Fibroblast of lung (primary cell): ENCODE results near the gene RCL1. TPM values are rescaled to one million over a fixed set of nuclear protein-coding genes. Genes with fewer than 3 reads are reported as not detected.

ENCODE experiments used
- DNase-seq, 2 donors: peaks; one replicate each; pipeline versions ENCODE4 v3.0.0 to v3.0.0-alpha.2; 2010; ENCODE audit warnings: low read depth in 2 of 2
- H2AFZ ChIP-seq: 2 replicates; pipeline ENCODE4 v1.5.1; 2012; ENCODE audit warnings: low read length, control low read depth, inconsistent platforms
- H3K27ac ChIP-seq: 2 replicates; pipeline ENCODE4 v1.5.1; 2011; ENCODE audit warnings: low read length, control low read depth; ENCODE audit not compliant: insufficient read depth
- H3K27me3 ChIP-seq: 2 replicates; pipeline ENCODE4 v1.5.1; 2011; ENCODE audit warnings: mild to moderate bottlenecking, low read length; ENCODE audit not compliant: control insufficient read depth, insufficient read depth
- H3K36me3 ChIP-seq: 2 replicates; pipeline ENCODE4 v1.5.1; 2011; ENCODE audit warnings: low read length; ENCODE audit not compliant: control insufficient read depth, insufficient read depth
- H3K4me1 ChIP-seq: 2 replicates; pipeline ENCODE4 v1.5.1; 2011; ENCODE audit warnings: low read length; ENCODE audit not compliant: control insufficient read depth, insufficient read depth; ENCODE audit errors: extremely low read depth
- H3K4me2 ChIP-seq: 2 replicates; pipeline ENCODE4 v1.5.1; 2011; ENCODE audit warnings: low read length, control low read depth; ENCODE audit not compliant: insufficient read depth; ENCODE audit errors: extremely low read depth
- H3K4me3 ChIP-seq, 4 experiments: fragments of 200-600 bp in 1 of 4; sonication (generic) in 1 of 4; replicated peaks in 1 of 4; 2 replicates each; pipeline ENCODE4 v1.5.1; 2011 to 2016; ENCODE audit warnings: low read length in 4 of 4, low read depth in 3 of 4, mild to moderate bottlenecking in 3 of 4, control low read depth in 2 of 4, inconsistent platforms in 1 of 4, mixed read lengths in 1 of 4; ENCODE audit not compliant: insufficient read depth in 1 of 4; ENCODE audit errors: control extremely low read depth in 1 of 4
- H3K79me2 ChIP-seq: 2 replicates; pipeline ENCODE4 v1.5.1; 2012; ENCODE audit warnings: mild to moderate bottlenecking, low read length, inconsistent platforms; ENCODE audit not compliant: control insufficient read depth, insufficient read depth
- H3K9ac ChIP-seq: 2 replicates; pipeline ENCODE4 v1.5.1; 2011; ENCODE audit warnings: mild to moderate bottlenecking, low read length, control low read depth; ENCODE audit not compliant: insufficient read depth
- H3K9me3 ChIP-seq: 2 replicates; pipeline ENCODE4 v1.5.1; 2012; ENCODE audit warnings: low read depth, low read length; ENCODE audit not compliant: control insufficient read depth, insufficient read depth
- H4K20me1 ChIP-seq: 2 replicates; pipeline ENCODE4 v1.5.1; 2011; ENCODE audit warnings: low read length; ENCODE audit not compliant: control insufficient read depth, insufficient read depth; ENCODE audit errors: extremely low read depth
- CTCF ChIP-seq, 2 donors: IDR thresholded peaks in 1 of 2; conservative IDR thresholded peaks in 1 of 2; 1 replicate in 1 of 2; 2 replicates in 1 of 2; pipeline ENCODE4 v1.5.1; 2011 to 2012; ENCODE audit warnings: low read length in 2 of 2, control low read depth in 1 of 2, inconsistent platforms in 1 of 2, low read depth in 1 of 2, mild to moderate bottlenecking in 1 of 2
- EZH2 ChIP-seq: IDR thresholded peaks from 2 replicates; pipeline ENCODE4 v1.5.1; 2012; ENCODE audit warnings: low read length, control low read depth, mild to moderate bottlenecking; ENCODE audit errors: missing control alignments
- polyA plus RNA-seq, 2 donors: library from polyadenylated mRNA; depleted of rRNA in 1 of 2; stranded (reverse) in 1 of 2; unstranded in 1 of 2; fragments of >200 nt; gene quantifications; 2 replicates each; pipeline ENCODE4 v1.2.1, GENCODE V29; 2011 to 2012; ENCODE audit warnings: missing spikeins in 1 of 2
- total RNA-seq: library from RNA; depleted of rRNA; stranded (reverse); fragments of >200 nt; gene quantifications from 2 replicates; pipeline ENCODE4 v1.2.1, GENCODE V29; 2014

The RCL1 gene
- total and polyA plus RNA-seq, 2 donors (not counting 1 experiment from before 2014, with no cell fraction given): 5.0 to 14.5 TPM

GRCh38 chr9:4801156-4801555, 8.4 kb downstream of the RCL1 start:
- Histone ChIP-seq H3K4me1 (no peaks in the 10 kb centered on the region), H3K27ac (no peak overlapping the region), H3K79me2 (peaks cover 9% of the 10 kb centered on the region), H4K20me1 (no peaks in the 10 kb centered on the region), H3K4me2 (no peak overlapping the region), H3K27me3 (no peaks in the 10 kb centered on the region), H3K9ac (no peak overlapping the region), H2AFZ (no peak overlapping the region), H3K4me3 (no peak overlapping the region), H3K9me3 (no peaks in the 10 kb centered on the region), H3K36me3 (no peaks in the 10 kb centered on the region)
- TF ChIP-seq CTCF (conservative IDR thresholded peaks at IDR 0.05 in 1 of 2, IDR thresholded peaks at IDR 0.05 in 1 of 2; ENCODE audit: low read depth in 1 of 2, low read length in 2 of 2): no peak
- no peak for TF ChIP-seq EZH2
- no peak for DNase-seq

DNA sequence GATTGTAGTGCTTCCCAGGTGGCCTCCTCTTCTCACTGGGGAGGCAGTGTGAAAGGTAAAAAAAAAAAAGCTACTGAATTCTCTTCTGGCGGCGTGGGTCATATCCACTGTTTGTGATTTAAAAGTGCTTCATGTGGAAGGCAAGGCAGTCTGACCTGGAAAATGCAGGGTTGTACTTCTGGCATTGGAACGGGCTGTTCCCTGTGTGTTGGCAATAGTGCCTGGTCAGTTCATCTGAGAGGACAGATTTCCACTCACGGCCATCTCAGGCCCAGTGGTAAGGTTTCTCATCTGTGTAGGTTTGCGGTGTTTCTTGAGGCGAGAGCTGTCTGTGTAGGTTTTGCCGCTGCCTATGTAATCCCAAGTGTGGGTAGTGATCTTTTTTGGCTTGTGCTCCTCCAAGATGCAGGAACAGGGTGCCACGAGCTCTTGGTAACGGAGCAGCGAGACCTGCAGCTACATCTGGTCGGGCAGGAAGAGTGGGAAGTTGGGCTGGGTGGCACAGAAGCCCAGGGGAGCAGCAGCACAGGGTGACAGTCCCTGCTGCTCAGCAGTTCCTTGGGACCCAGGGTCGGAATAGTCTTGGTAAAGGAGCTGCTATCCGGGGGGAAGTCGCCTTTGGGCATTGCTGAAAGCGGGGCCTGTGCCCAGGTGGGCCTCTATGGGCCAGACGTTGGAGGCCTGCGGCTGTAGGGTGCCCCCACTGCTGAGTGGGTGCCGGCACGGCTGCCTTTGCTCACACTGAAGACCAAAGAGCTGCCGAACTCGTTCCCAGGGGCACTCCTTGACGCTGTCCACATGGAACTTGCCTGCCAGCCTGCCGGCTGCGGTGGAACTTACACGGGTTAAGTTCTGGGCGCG, 11.2 kb downstream of the RCL1 start:
- Histone ChIP-seq H3K9me3 (no peaks in the 10 kb centered on the region), H2AFZ (no peak overlapping the region), H3K79me2 (peaks cover 9% of the 10 kb centered on the region), H3K9ac (no peak overlapping the region), H3K27ac (no peak overlapping the region), H3K4me2 (no peak overlapping the region), H4K20me1 (no peaks in the 10 kb centered on the region), H3K4me3 (no peak overlapping the region), H3K4me1 (no peaks in the 10 kb centered on the region), H3K36me3 (no peaks in the 10 kb centered on the region), H3K27me3 (no peaks in the 10 kb centered on the region)
- no peak for DNase-seq
- TF ChIP-seq EZH2 (no peak), CTCF (conservative IDR thresholded peaks at IDR 0.05 in 1 of 2, IDR thresholded peaks at IDR 0.05 in 1 of 2; ENCODE audit: low read depth in 1 of 2, low read length in 2 of 2) (no peak)

- H3K9ac ChIP-seq: no peak overlapping the region
- H3K4me2 ChIP-seq: no peak overlapping the region
- H3K79me2 ChIP-seq: peaks cover 9% of the 10 kb centered on the region
- no peak overlapping the region for H3K4me3 ChIP-seq
- no peaks in the 10 kb centered on the region for H3K27me3 ChIP-seq
- no peaks in the 10 kb centered on the region for H3K36me3 ChIP-seq
- no peak for DNase-seq
- H3K9me3 ChIP-seq: no peaks in the 10 kb centered on the region
- H2AFZ ChIP-seq: no peak overlapping the region
- no peak overlapping the region for H3K27ac ChIP-seq
- H3K4me1 ChIP-seq: no peaks in the 10 kb centered on the region
- no peak for TF ChIP-seq CTCF (conservative IDR thresholded peaks at IDR 0.05 in 1 of 2, IDR thresholded peaks at IDR 0.05 in 1 of 2; ENCODE audit: low read depth in 1 of 2, low read length in 2 of 2)
- no peak for TF ChIP-seq EZH2
- no peaks in the 10 kb centered on the region for H4K20me1 ChIP-seq
These were observed 11.8 kb downstream of the RCL1 start for GRCh38 chr9:4804531-4805016.
